Panc1 (cell line): Measurements from ENCODE around the gene NFYC. TPM values are rescaled to one million over a fixed set of nuclear protein-coding genes. Genes with fewer than 3 reads are reported as not detected.

Experiments
- ATAC-seq: fragments of 200-7000 bp; cut with Tn5 transposase; 2 replicates; pipeline ENCODE4 v1.9.1; 2020; ENCODE audit warnings: mild to moderate bottlenecking, moderate library complexity
- BruUV-seq: library from RNA; stranded (reverse); fragments of 400-500 nt; replicated peaks from 2 replicates; lab custom pipeline; 2021; lab: Mats Ljungman, UMichigan
- CTCF ChIA-PET: fragments of 300-600 bp; sonication (Branson Sonifier 250); formaldehyde crosslinking; loops from one replicate; lab custom pipeline; 2022; ENCODE audit warnings: antibody characterized with exemption; lab: Charles Lee
- POLR2A ChIA-PET: fragments of 300-600 bp; sonication (Branson Sonifier 250); formaldehyde crosslinking; loops from one replicate; lab custom pipeline; 2022; ENCODE audit warnings: antibody characterized with exemption; lab: Charles Lee
- DNase-seq: peaks from one replicate; pipeline ENCODE4 v3.0.0-alpha.2; 2010; ENCODE audit warnings: low read depth, low spot score
- H3K27ac ChIP-seq: 2 replicates; pipeline ENCODE4 v1.5.1; 2011; ENCODE audit warnings: mild to moderate bottlenecking, low read length, inconsistent platforms
- H3K27me3 ChIP-seq: fragments of 200-500 bp; sonication (Bioruptor generic); 2 replicates; pipeline ENCODE4 v1.6.0; 2014; ENCODE audit warnings: low read length, inconsistent platforms; ENCODE audit not compliant: control insufficient read depth, insufficient read depth
- H3K36me3 ChIP-seq: fragments of 200-500 bp; sonication (Bioruptor generic); 2 replicates; pipeline ENCODE4 v1.5.1; 2014; ENCODE audit warnings: inconsistent platforms, mild to moderate bottlenecking, low read length, moderate library complexity; ENCODE audit not compliant: control insufficient read depth, insufficient read depth
- H3K4me1 ChIP-seq: 2 replicates; pipeline ENCODE4 v1.5.1; 2011; ENCODE audit warnings: inconsistent platforms, mild to moderate bottlenecking, low read length, moderate library complexity; ENCODE audit not compliant: control insufficient read depth, insufficient read depth
- H3K4me3 ChIP-seq, 2 experiments: 2 replicates each; pipeline ENCODE4 v1.5.1; 2011 to 2012; ENCODE audit warnings: low read depth in 2 of 2, low read length in 2 of 2, mild to moderate bottlenecking in 2 of 2, inconsistent platforms in 1 of 2, moderate library complexity in 1 of 2
- H3K9me3 ChIP-seq: fragments of 200-500 bp; sonication (Bioruptor generic); 2 replicates; pipeline ENCODE4 v1.5.1; 2014; ENCODE audit warnings: low read depth, mild to moderate bottlenecking, inconsistent platforms, low read length, moderate library complexity; ENCODE audit not compliant: control insufficient read depth, insufficient read depth
- POLR2AphosphoS5 ChIP-seq: IDR thresholded peaks from 2 replicates; pipeline ENCODE4 v1.6.1; 2012; ENCODE audit warnings: mild to moderate bottlenecking, low read depth, low read length, moderate library complexity
- SIN3A ChIP-seq: IDR thresholded peaks from 2 replicates; pipeline ENCODE4 v1.6.1; 2012; ENCODE audit warnings: low read depth, mild to moderate bottlenecking, low read length, moderate library complexity, borderline replicate concordance; ENCODE audit not compliant: insufficient read depth
- TCF7L2 ChIP-seq: IDR thresholded peaks from 2 replicates; pipeline ENCODE4 v1.6.1; 2011; ENCODE audit warnings: mild to moderate bottlenecking, low read depth, low read length, inconsistent platforms
- in situ Hi-C: cut with HindIII; loops from 2 replicates; pipeline ENCODE4 v1.10.0; 2016; ENCODE audit warnings: low sequenced_read_pairs, low pct_unique_long_range_greater_than_20kb
- intact Hi-C: fragments of 100-400 bp; cut with micrococcal nuclease; formaldehyde crosslinking; loops from one replicate; pipeline ENCODE4 v1.10.0; 2022; ENCODE audit not compliant: unreplicated experiment
- total RNA-seq: library from RNA; stranded (reverse); gene quantifications from one replicate; pipeline ENCODE4 v1.2.1, GENCODE V29; 2021; ENCODE audit not compliant: unreplicated experiment
- TF ChIP-seq, protein P1 (sequence below): fragments of 450-650 bp; IDR thresholded peaks from 2 replicates; pipeline ENCODE4 v1.5.1; 2017; ENCODE audit warnings: mild to moderate bottlenecking
- TF ChIP-seq, protein P2 (sequence below), 2 experiments: IDR thresholded peaks; 2 replicates each; pipeline ENCODE4 v1.6.1; 2011 to 2012; ENCODE audit warnings: low read depth in 2 of 2, control low read depth in 1 of 2, low read length in 1 of 2, mild to moderate bottlenecking in 1 of 2, moderate library complexity in 1 of 2; ENCODE audit not compliant: insufficient read depth in 1 of 2

The NFYC gene
- total RNA-seq, 1 experiment from 2014 or later, result 81.9 TPM

DNA sequence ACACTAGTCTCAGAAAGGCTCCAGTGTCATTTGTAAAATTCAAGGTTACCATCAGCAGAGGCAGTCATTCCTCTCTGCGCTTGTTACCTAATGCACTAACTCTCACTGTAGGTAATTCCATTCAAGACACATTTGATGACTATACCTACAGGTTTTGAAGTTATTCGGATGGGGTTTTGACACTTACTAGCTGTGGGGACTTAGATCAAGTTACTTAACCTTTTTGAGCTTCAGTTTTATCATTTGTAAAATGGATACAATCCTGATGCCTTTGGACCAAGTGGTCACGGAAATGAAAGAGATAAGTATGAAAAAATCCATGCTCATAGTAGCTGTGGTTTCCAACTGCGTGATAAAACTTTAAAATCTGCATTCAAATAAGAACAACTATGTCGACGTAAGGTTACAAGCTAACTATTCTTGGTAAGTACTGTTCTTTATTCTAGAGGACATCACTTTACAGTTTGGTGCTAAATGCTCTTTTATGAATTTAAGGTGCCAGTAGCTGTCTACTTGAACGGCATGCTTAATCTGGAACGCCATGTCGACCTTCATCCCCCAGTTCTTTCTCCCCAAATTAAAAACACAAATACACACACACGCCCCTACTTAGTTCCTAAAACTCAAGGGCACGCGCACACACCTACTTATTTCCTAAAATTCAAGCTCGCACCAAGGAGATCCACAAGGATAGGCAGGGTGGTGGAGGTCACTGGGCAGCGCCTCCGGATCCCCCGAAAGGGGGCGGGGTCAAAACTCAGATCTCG is 550 bp upstream of the NFYC start:
- peak overlapping the region; percentile 97 for H3K27ac ChIP-seq
- intact Hi-C loops, result no loop called here
- no peaks in the 10 kb centered on the region for H3K9me3 ChIP-seq
- BruUV-seq, result TSS peak; percentile 85
- H3K36me3 ChIP-seq, result no peaks in the 10 kb centered on the region; the same call in 1 of the 2 replicates
- TF ChIP-seq TCF7L2 (no peak; the same call in 1 of the 2 replicates), POLR2AphosphoS5 (no peak), SIN3A (no peak)
- TF ChIP-seq, protein P1, sequence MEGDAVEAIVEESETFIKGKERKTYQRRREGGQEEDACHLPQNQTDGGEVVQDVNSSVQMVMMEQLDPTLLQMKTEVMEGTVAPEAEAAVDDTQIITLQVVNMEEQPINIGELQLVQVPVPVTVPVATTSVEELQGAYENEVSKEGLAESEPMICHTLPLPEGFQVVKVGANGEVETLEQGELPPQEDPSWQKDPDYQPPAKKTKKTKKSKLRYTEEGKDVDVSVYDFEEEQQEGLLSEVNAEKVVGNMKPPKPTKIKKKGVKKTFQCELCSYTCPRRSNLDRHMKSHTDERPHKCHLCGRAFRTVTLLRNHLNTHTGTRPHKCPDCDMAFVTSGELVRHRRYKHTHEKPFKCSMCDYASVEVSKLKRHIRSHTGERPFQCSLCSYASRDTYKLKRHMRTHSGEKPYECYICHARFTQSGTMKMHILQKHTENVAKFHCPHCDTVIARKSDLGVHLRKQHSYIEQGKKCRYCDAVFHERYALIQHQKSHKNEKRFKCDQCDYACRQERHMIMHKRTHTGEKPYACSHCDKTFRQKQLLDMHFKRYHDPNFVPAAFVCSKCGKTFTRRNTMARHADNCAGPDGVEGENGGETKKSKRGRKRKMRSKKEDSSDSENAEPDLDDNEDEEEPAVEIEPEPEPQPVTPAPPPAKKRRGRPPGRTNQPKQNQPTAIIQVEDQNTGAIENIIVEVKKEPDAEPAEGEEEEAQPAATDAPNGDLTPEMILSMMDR, result no peak
- TF ChIP-seq, protein P2, sequence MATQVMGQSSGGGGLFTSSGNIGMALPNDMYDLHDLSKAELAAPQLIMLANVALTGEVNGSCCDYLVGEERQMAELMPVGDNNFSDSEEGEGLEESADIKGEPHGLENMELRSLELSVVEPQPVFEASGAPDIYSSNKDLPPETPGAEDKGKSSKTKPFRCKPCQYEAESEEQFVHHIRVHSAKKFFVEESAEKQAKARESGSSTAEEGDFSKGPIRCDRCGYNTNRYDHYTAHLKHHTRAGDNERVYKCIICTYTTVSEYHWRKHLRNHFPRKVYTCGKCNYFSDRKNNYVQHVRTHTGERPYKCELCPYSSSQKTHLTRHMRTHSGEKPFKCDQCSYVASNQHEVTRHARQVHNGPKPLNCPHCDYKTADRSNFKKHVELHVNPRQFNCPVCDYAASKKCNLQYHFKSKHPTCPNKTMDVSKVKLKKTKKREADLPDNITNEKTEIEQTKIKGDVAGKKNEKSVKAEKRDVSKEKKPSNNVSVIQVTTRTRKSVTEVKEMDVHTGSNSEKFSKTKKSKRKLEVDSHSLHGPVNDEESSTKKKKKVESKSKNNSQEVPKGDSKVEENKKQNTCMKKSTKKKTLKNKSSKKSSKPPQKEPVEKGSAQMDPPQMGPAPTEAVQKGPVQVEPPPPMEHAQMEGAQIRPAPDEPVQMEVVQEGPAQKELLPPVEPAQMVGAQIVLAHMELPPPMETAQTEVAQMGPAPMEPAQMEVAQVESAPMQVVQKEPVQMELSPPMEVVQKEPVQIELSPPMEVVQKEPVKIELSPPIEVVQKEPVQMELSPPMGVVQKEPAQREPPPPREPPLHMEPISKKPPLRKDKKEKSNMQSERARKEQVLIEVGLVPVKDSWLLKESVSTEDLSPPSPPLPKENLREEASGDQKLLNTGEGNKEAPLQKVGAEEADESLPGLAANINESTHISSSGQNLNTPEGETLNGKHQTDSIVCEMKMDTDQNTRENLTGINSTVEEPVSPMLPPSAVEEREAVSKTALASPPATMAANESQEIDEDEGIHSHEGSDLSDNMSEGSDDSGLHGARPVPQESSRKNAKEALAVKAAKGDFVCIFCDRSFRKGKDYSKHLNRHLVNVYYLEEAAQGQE (IDR thresholded peaks at IDR 0.05; ENCODE audit: insufficient read depth in 1 of 2, low read depth in 2 of 2, low read length in 1 of 2), result no peak; a peak in 1 of 4 replicates
- peak overlapping the region; percentile 65 to 79 for H3K4me3 ChIP-seq
- peaks cover 29% of the 10 kb centered on the region for H3K4me1 ChIP-seq
- ChIA-PET POLR2A (interaction anchor here (0.5 to 1.3 kb wide), 9 partner anchors 9 to 289 kb away, joined by 3 read pairs; partner anchors contain the start of gene CTPS1), CTCF (interaction anchor here (0.6 to 1.1 kb wide), 6 partner anchors 19 to 622 kb away, joined by 3 to 9 read pairs (median 4); no protein-coding TSS in a partner anchor)
- no peaks in the 10 kb centered on the region for H3K27me3 ChIP-seq
- ATAC-seq (no peak), DNase-seq (no peak)
- in situ Hi-C loops, result no loop called here

DNA sequence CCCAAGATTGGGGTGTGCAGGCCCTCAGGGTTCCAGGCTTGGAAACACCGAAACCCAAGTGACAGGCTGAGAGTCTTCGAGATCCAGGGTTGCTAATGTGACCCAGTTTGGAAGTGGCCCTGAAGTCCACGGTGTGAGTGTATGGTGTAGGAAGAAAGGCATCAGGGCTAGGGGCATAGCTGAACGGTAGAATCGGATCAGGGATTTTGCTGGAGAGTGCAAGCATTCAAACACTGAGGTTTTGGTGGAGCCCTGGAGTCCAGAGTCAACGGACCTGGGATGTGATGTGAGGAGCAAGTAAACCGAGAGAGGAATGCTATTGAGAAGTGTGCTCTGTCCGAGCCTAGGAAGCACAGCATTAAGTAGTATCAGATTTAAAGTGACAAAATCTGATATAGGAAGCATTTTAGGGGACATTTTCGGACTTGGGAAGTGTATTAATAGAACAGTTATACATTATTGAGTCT is 958 bp downstream of the NFYC start:
- DNase-seq, result no peak
- intact Hi-C loops, result no loop called here
- POLR2A ChIA-PET, result interaction anchor here (1.2 kb wide), 1 partner anchor 8 kb away, joined by 3 read pairs; no protein-coding TSS in a partner anchor
- BruUV-seq, result TSS peak; percentile 68
- Histone ChIP-seq H3K4me3 (peak overlapping the region; percentile 65 to 79), H3K4me1 (peaks cover 42% of the 10 kb centered on the region), H3K36me3 (no peaks in the 10 kb centered on the region; the same call in 1 of the 2 replicates), H3K27ac (peak overlapping the region; percentile 97), H3K9me3 (no peaks in the 10 kb centered on the region), H3K27me3 (no peaks in the 10 kb centered on the region)
- no peak for TF ChIP-seq TCF7L2
- ATAC-seq, result peak; percentile 39
- CTCF ChIA-PET, result interaction anchor here (0.7 kb wide), 1 partner anchor 1082 kb away, joined by 3 read pairs; no protein-coding TSS in a partner anchor
- in situ Hi-C loops, result no loop called here

DNA sequence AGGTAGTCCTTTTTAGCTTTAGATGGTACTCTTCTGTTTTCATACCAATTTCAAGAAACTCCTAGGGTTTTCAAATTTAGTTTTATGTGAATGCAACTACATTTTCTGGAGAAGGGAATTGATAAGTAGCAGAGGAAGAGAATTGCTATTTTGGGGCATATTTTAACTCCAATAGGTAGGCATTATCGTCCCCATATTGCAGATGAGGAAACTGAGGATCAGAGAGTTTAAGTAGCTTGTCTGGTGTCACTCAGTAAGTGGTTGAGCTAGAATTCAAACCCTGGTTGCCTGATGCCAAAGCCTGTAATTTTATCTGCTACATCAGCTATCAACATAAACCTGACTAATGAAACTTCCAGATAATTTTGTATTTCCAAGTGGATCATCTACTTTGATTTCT is 1.9 kb downstream of the NFYC start:
- Histone ChIP-seq H3K4me3 (peak overlapping the region; percentile 65 to 79; a peak in 3 of 4 replicates), H3K27me3 (no peaks in the 10 kb centered on the region), H3K27ac (peak overlapping the region; percentile 97), H3K9me3 (no peaks in the 10 kb centered on the region), H3K4me1 (peaks cover 42% of the 10 kb centered on the region), H3K36me3 (no peaks in the 10 kb centered on the region; the same call in 1 of the 2 replicates)
- BruUV-seq, result no TSS peak
- ChIA-PET CTCF (no interaction called here), POLR2A (no interaction called here)
- TF ChIP-seq SIN3A (no peak), TCF7L2 (no peak)
- in situ Hi-C loops, result no loop called here
- ATAC-seq (no peak), DNase-seq (no peak)
- intact Hi-C loops, result no loop called here
